ENCODE measurements around the gene RPLP1.

The RPLP1 gene

GRCh38 chr15:69475769-69476358 lies 23.2 kb downstream of the RPLP1 start:
- TF ChIP-seq CTCF (IDR thresholded peaks at IDR 0.05; ENCODE audit: borderline replicate concordance, insufficient read depth, low read depth, low read length), result peak; percentile 96
- H3K4me3 ChIP-seq (ENCODE audit: low read depth, low read length), result no peak overlapping the region

- TF ChIP-seq CTCF (IDR thresholded peaks at IDR 0.05; ENCODE audit: borderline replicate concordance, insufficient read depth, low read depth, low read length), result no peak
- no peak overlapping the region for H3K4me3 ChIP-seq (ENCODE audit: low read depth, low read length)
These were observed 24.3 kb downstream of the RPLP1 start for GRCh38 chr15:69476704-69477473.

- TF ChIP-seq CTCF (IDR thresholded peaks at IDR 0.05; ENCODE audit: borderline replicate concordance, insufficient read depth, low read depth, low read length), result peak; percentile 85
- no peak overlapping the region for H3K4me3 ChIP-seq (ENCODE audit: low read depth, low read length)
These were observed 25.7 kb downstream of the RPLP1 start for GRCh38 chr15:69478259-69478781.

GRCh38 chr15:69479081-69479480 lies 26.5 kb downstream of the RPLP1 start:
- no peak for TF ChIP-seq CTCF (IDR thresholded peaks at IDR 0.05; ENCODE audit: borderline replicate concordance, insufficient read depth, low read depth, low read length)
- no peak overlapping the region for H3K4me3 ChIP-seq (ENCODE audit: low read depth, low read length)

- no peak for TF ChIP-seq CTCF (IDR thresholded peaks at IDR 0.05; ENCODE audit: borderline replicate concordance, insufficient read depth, low read depth, low read length)
- H3K4me3 ChIP-seq (ENCODE audit: low read depth, low read length), result no peak overlapping the region
These were observed 27.4 kb downstream of the RPLP1 start for GRCh38 chr15:69479971-69480370.

GRCh38 chr15:69480932-69481331 lies 28.3 kb downstream of the RPLP1 start:
- H3K4me3 ChIP-seq (ENCODE audit: low read depth, low read length), result no peak overlapping the region
- no peak for TF ChIP-seq CTCF (IDR thresholded peaks at IDR 0.05; ENCODE audit: borderline replicate concordance, insufficient read depth, low read depth, low read length)

All from GM12875 (cell line).